Activated gamma-delta T cell treated with anti-CD3 and anti-CD28 coated beads, Interleukin-2, amount 50 U/mL, for 16 hours (primary cell): ENCODE results near the gene ORAI2.
"Not testable (repeated sequence)": the region's sequence is repeated elsewhere in the genome, so short reads cannot be mapped to it uniquely, and the experiment has no call there.

ENCODE experiments used
- DNase-seq: peaks from one replicate; pipeline ENCODE4 v3.0.0-alpha.2; 2020; ENCODE audit warnings: low read depth

ORAI2 gene

DNA sequence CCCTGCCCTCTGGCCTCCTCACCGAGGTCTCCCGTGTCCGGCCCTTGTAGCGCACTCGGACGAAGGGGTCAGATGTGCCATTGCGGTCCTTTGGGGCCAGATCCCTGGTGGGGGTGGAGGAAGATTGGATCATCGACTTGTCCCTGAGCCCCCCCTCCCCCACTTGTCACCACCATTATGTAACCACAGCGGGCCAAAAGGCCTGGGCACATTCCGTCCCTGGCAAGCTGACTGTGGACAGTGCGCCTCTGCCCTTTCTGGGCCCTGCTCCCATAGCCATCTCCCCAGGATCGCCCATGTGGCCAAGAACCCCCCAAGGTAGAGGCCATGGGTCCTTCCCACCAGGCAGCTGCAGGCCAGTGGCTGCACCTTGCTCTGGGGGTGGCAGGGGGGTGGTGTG lies 69.8 kb downstream of the ORAI2 start:
- not testable (repeated sequence) for DNase-seq

DNA sequence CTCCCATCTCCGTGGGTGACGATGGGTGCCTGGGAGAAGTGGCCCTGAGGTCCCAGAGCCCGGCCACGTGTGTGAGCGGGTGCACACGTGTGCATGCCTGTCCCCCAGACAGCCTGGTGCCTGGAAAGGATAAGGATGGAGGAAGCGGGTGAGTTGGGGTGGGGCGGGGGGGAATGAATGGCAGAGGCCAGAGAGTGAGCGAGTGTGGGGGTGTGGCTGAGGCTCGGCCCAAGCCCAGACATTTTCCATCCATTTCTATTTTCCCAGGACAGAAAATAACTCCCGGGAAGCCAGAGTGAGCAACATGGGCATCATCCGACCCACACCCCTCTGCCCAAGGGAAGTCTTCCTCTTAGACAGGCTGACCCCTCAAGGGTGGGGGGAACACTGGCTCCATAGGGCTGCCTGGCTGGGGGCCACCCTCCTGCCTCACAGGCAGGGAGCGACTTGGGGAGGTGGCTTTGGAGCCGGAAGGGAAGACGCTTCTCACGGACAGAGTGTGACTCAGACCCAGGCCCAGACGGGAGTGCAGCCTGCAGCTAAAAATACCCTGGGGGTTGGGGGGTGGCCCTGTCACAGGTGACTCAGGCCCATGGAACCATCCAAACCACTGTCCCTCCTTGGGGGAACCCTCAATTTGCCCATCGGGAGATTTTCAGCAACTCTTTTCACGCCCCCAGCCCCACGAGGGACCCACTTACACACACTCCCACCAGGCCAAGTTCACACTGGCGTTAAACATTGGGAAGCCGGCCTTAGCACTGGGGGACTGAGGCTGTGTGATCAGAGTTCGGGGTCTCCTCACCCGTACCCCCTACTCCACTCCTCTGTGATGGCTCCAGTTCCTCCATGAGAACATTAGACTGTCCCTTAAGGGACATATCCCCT lies 72.2 kb downstream of the ORAI2 start:
- not testable (repeated sequence) for DNase-seq
